Testis (tissue), 3 donors: Measurements from ENCODE around the gene JMJD6. TPM values are rescaled to one million over a fixed set of nuclear protein-coding genes. Genes with fewer than 3 reads are reported as not detected.

Experiments used
- DNase-seq: peaks from one replicate; pipeline ENCODE4 v3.0.0-alpha.2; 2019
- H3K27ac ChIP-seq, 2 donors: fragments of 200-600 bp; sonication (generic); one replicate each; pipeline ENCODE4 v1.5.1; 2019
- H3K27me3 ChIP-seq: fragments of 200-600 bp; sonication (generic); one replicate; pipeline ENCODE4 v1.5.1; 2019
- H3K36me3 ChIP-seq: fragments of 200-600 bp; sonication (generic); one replicate; pipeline ENCODE4 v1.5.1; 2017; ENCODE audit warnings: low read depth; ENCODE audit errors: missing control alignments
- H3K4me1 ChIP-seq: fragments of 200-600 bp; sonication (generic); one replicate; pipeline ENCODE4 v1.5.1; 2019
- H3K4me3 ChIP-seq, 2 donors: fragments of 200-600 bp; sonication (generic); one replicate each; pipeline ENCODE4 v1.5.1; 2017 to 2019
- H3K9me3 ChIP-seq: fragments of 200-600 bp; sonication (generic); one replicate; pipeline ENCODE4 v1.5.1; 2017
- CTCF ChIP-seq, 3 experiments: fragments of 450-650 bp in 2 of 3; fragments of 200-600 bp in 1 of 3; sonication (generic) in 1 of 3; IDR thresholded peaks; one replicate each; pipeline ENCODE4 v1.5.1; 2016 to 2019; ENCODE audit warnings: antibody characterized with exemption in 3 of 3, mild to moderate bottlenecking in 2 of 3, moderate library complexity in 1 of 3
- POLR2A ChIP-seq: fragments of 450-650 bp; IDR thresholded peaks from one replicate; pipeline ENCODE4 v1.6.1; 2017; ENCODE audit warnings: antibody characterized with exemption, mild to moderate bottlenecking, moderate library complexity
- WGBS, 2 donors: methylation state at CpG; one replicate each; pipeline ENCODE4 v1.1.5; 2018; 5-methylcytosine and 5-hydroxymethylcytosine counted together
- intact Hi-C: fragments of 100-400 bp; cut with DNase I; formaldehyde crosslinking; loops from one replicate; pipeline ENCODE4 v1.15.1; 2023; ENCODE audit warnings: low total_unique reads
- polyA plus RNA-seq: library from polyadenylated mRNA; stranded (reverse); fragments of 350-450 nt; fragmentation: Illumina TruSeq; extraction: RNeasy Lipid Tissue Mini Kit (QIAGEN cat#74804); gene quantifications from one replicate; pipeline ENCODE4 v1.2.3, GENCODE V29; 2014; ENCODE audit warnings: low read depth, low replicate concordance; ENCODE audit not compliant: insufficient read depth
- total RNA-seq, 2 donors: library from RNA; depleted of rRNA; stranded (reverse); fragments of >200 nt; gene quantifications; one replicate each; pipeline ENCODE4 v1.2.3, GENCODE V29; 2016

JMJD6 gene
- total and polyA plus RNA-seq, 3 donors from 2014 or later, result 31.7 to 44.6 (median 40.5) TPM

- Histone ChIP-seq H3K4me1 (peaks cover 31% of the 10 kb centered on the region), H3K36me3 (no peaks in the 10 kb centered on the region), H3K27me3 (no peaks in the 10 kb centered on the region), H3K9me3 (no peaks in the 10 kb centered on the region), H3K27ac (peak within 1 kb of the TSS; percentile 97 to 98), H3K4me3 (peak within 1 kb of the TSS; percentile 99)
- intact Hi-C loops, result no loop called here
- DNase-seq, result peak; percentile 98
- WGBS, 2 donors, result 0% methylated on average over 49 of the region's 60 CpGs; no CpG with 5 or more reads in 1 of the 2 donors
- TF ChIP-seq CTCF (IDR thresholded peaks at IDR 0.05) (no peak), POLR2A (peak; percentile 99)
These were observed 10.8 kb upstream of the JMJD6 start, which contains the start of gene SRSF2 for GRCh38 chr17:76737082-76737675. Gene SRSF2, minus strand, starts transcription at chr17:76737331. Its CDS starts 171 bp downstream, at chr17:76737160.

- DNase-seq, result peak; percentile 61
- H3K9me3 ChIP-seq, result no peaks in the 10 kb centered on the region
- intact Hi-C loops, result no loop called here
- H3K4me3 ChIP-seq, result peak overlapping the region; percentile 99
- WGBS, 2 donors, result 0 to 1% methylated on average over 19 to 83 of the region's 117 CpGs
- no peaks in the 10 kb centered on the region for H3K27me3 ChIP-seq
- H3K27ac ChIP-seq, result peak overlapping the region; percentile 97 to 98
- no peaks in the 10 kb centered on the region for H3K36me3 ChIP-seq
- H3K4me1 ChIP-seq, result peaks cover 32% of the 10 kb centered on the region
- peak in 1 of 3 experiments; percentile 15 for TF ChIP-seq CTCF (IDR thresholded peaks at IDR 0.05)
- no peak for TF ChIP-seq POLR2A
These were observed 10.1 kb upstream of the JMJD6 start for GRCh38 chr17:76736349-76737081.

GRCh38 chr17:76735586-76736348, 9.4 kb upstream of the JMJD6 start:
- H3K4me1 ChIP-seq, result peaks cover 32% of the 10 kb centered on the region
- WGBS, 2 donors, result 1% methylated on average over 20 of the region's 20 CpGs
- H3K9me3 ChIP-seq, result no peaks in the 10 kb centered on the region
- no peaks in the 10 kb centered on the region for H3K36me3 ChIP-seq
- H3K27ac ChIP-seq, result peak overlapping the region; percentile 97 to 98
- H3K27me3 ChIP-seq, result no peaks in the 10 kb centered on the region
- intact Hi-C loops, result no loop called here
- DNase-seq, result no peak
- H3K4me3 ChIP-seq, result peak overlapping the region; percentile 99
- TF ChIP-seq CTCF (IDR thresholded peaks at IDR 0.05) (no peak), POLR2A (no peak)

GRCh38 chr17:76735006-76735405, 8.6 kb upstream of the JMJD6 start:
- 9 to 11% methylated on average over 5 of the region's 5 CpGs for WGBS, 2 donors
- TF ChIP-seq POLR2A, result no peak
- TF ChIP-seq CTCF (IDR thresholded peaks at IDR 0.05), result no peak
- no peak for DNase-seq
- intact Hi-C loops, result no loop called here
- Histone ChIP-seq H3K27me3 (no peaks in the 10 kb centered on the region), H3K4me3 (peak overlapping the region in 1 of 2 donors; percentile 99), H3K9me3 (no peaks in the 10 kb centered on the region), H3K36me3 (no peaks in the 10 kb centered on the region), H3K27ac (peak overlapping the region in 1 of 2 donors; percentile 97), H3K4me1 (peaks cover 32% of the 10 kb centered on the region)
